LNCaP clone FGC (cell line): ENCODE data around the gene FXYD4.

Experiments used
- DNase-seq: peaks from one replicate; pipeline ENCODE4 v3.0.0-alpha.2; 2011; ENCODE audit warnings: low read depth
- H3K4me3 ChIP-seq: 2 replicates; pipeline ENCODE4 v1.5.1; 2011; ENCODE audit warnings: mild to moderate bottlenecking, low read depth, low read length, control low read depth
- TF ChIP-seq, protein P1 (sequence below): IDR thresholded peaks from 2 replicates; pipeline ENCODE4 v1.5.1; 2012; ENCODE audit warnings: mild to moderate bottlenecking; ENCODE audit not compliant: control insufficient read depth, insufficient read depth; ENCODE audit errors: extremely low read depth

Gene FXYD4

GRCh38 chr10:43376828-43377423 is 5.5 kb downstream of the FXYD4 start:
- TF ChIP-seq, protein P1, sequence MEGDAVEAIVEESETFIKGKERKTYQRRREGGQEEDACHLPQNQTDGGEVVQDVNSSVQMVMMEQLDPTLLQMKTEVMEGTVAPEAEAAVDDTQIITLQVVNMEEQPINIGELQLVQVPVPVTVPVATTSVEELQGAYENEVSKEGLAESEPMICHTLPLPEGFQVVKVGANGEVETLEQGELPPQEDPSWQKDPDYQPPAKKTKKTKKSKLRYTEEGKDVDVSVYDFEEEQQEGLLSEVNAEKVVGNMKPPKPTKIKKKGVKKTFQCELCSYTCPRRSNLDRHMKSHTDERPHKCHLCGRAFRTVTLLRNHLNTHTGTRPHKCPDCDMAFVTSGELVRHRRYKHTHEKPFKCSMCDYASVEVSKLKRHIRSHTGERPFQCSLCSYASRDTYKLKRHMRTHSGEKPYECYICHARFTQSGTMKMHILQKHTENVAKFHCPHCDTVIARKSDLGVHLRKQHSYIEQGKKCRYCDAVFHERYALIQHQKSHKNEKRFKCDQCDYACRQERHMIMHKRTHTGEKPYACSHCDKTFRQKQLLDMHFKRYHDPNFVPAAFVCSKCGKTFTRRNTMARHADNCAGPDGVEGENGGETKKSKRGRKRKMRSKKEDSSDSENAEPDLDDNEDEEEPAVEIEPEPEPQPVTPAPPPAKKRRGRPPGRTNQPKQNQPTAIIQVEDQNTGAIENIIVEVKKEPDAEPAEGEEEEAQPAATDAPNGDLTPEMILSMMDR: no peak
- H3K4me3 ChIP-seq: no peak overlapping the region
- no peak for DNase-seq

- TF ChIP-seq, protein P1: no peak
- H3K4me3 ChIP-seq: no peak overlapping the region
- DNase-seq: no peak
These were observed 6.0 kb downstream of the FXYD4 start for GRCh38 chr10:43377424-43377883.

DNA sequence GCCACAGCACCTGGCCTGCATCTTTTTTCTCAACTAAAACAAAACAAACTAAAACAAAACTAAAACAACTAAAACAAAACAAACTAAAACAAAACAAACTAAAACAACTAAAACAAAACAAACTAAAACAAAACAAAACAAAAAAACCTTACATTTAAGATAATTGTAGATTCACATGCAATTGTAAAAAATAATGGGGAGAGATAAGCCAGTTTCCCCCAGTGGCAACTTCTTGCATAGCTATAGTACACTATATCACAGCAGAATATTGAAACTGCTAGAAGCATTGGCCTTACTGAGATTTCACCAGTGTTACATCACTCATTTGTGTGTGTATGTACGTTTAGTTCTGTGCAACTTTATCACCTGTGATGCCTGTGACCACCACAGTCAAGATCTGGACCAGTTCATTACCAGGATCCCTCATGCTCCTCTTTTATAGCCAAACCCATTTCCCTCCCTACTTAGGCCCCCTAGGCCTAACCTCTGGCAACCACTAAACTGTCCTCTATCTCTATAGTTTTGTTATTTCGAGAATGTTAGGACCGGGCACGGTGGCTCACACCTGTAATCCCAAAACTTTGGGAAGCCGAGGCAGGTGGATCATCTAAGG is 9.3 kb downstream of the FXYD4 start:
- no peak overlapping the region for H3K4me3 ChIP-seq
- no peak for DNase-seq
- TF ChIP-seq, protein P1: no peak

DNA sequence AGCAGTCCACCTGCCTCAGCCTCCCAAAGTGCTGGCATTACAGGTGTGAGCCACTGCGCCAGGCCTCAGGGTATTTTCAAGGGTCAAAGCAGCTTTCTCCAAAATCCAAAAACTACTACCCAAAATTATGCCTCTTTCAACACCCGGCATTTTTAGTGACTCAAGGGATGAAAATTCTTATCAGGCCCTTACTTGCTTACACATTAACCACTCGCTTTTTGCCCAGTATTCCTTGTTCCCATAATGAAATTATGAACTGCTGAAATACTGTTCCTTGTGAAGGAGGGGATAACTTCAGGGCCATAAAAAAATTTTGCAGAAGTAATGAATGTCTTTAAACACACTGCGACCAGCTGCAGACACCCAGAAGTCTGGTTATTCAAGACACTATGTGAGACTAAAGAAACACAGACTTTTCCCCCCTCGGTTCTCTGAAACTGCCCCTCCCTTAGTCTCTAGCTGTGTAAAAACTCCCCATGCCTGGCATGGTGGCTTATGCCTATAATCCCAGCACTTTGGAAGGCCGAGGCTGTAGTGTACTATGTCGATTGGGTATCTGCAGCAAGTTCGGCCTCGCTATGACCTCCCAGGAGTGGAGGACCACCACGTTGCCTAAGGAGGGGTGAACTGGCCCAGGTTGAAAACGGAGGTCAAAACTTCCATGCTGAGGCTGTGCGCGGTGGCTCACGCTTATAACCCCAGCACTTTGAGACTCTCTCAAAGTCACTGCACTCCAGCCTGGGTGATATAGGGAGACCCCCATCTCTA is 12.0 kb downstream of the FXYD4 start:
- H3K4me3 ChIP-seq: no peak overlapping the region
- no peak for DNase-seq
- TF ChIP-seq, protein P1: no peak

DNA sequence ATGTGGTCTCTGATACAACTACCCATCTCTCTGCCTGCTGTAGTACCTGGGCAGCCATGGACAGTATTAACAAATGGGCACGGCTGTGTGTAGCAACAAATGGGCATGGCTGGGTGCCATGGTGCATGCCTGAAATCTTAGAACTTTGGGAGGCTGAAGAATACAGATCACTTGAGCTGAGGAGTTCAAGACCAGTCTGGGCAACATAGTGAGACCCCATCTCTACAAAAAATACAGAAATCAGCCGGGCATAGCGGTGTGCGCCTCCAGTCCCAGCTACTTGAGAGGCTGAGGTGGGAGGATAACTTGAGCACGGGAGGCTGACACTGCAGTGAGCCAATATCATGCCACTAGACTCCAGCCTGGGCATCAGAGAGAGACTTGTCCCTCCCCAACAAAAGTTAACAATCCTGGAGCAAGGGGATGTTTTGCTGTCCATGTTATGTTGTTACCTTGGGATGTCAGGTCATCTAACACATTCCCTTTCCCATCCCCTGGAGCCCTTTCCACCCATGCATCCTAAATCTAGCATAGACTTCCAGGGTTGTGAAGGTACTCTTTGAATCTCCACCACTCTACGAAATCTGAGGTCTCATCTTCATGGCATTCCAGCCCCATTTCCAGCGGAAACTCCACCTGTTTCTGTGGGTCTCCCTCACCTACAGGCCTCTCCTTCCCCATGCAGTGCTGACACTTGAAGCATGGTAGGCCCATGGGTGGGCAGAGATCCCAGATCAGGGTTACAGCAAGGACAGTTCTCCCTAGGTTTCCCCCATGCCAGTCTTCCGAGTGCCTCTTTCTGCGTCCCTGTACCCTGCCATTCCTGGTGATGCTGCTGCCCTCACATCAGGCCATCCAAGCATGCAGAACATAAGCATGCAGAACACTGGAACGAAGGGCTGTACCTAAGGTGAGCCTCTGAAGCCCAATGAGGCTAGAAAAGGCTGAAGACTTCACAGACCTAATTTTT is 13.1 kb downstream of the FXYD4 start:
- no peak overlapping the region for H3K4me3 ChIP-seq
- no peak for DNase-seq
- TF ChIP-seq, protein P1: no peak

GRCh38 chr10:43385412-43386004 is 14.1 kb downstream of the FXYD4 start:
- no peak for DNase-seq
- H3K4me3 ChIP-seq: no peak overlapping the region
- TF ChIP-seq, protein P1: no peak
